Neural cell (in vitro differentiated cells): ENCODE measurements around the gene SAMD4A. TPM values are rescaled to one million over a fixed set of nuclear protein-coding genes. Genes with fewer than 3 reads are reported as not detected.

Experiments used
- H2AFZ ChIP-seq: fragments of 200-600, 300-800 bp; sonication (generic), shearing (Covaris generic); 2 replicates; pipeline ENCODE4 v1.6.0; 2014; ENCODE audit warnings: low read depth, mild to moderate bottlenecking, antibody characterized with exemption, low read length, moderate library complexity
- H3F3A ChIP-seq: fragments of 200-600 bp; shearing (Covaris generic); 2 replicates; pipeline ENCODE4 v1.6.1; 2016; ENCODE audit warnings: mild to moderate bottlenecking, moderate library complexity, mixed read lengths, antibody characterized with exemption, low read length; ENCODE audit not compliant: insufficient read depth, poor library complexity, severe bottlenecking
- H3K27ac ChIP-seq: fragments of 200-600, 300-800 bp; sonication (generic), shearing (Covaris generic); 2 replicates; pipeline ENCODE4 v1.5.1; 2014; ENCODE audit warnings: mild to moderate bottlenecking, low read length, moderate library complexity
- H3K27me3 ChIP-seq: fragments of 300-800, 200-600 bp; sonication (generic), shearing (Covaris generic); 2 replicates; pipeline ENCODE4 v1.6.0; 2014; ENCODE audit warnings: mild to moderate bottlenecking, low read depth, low read length, moderate library complexity; ENCODE audit not compliant: insufficient read depth
- H3K36me3 ChIP-seq: fragments of 300-800, 200-600 bp; sonication (generic), shearing (Covaris generic); 2 replicates; pipeline ENCODE4 v1.5.1; 2014; ENCODE audit warnings: mild to moderate bottlenecking, antibody characterized with exemption, low read length, moderate library complexity; ENCODE audit not compliant: insufficient read depth
- H3K4me2 ChIP-seq: fragments of 300-800, 200-600 bp; sonication (generic), shearing (Covaris generic); 2 replicates; pipeline ENCODE4 v1.6.0; 2014; ENCODE audit warnings: mild to moderate bottlenecking, low read length
- H3K4me3 ChIP-seq: fragments of 300-800, 200-600 bp; sonication (generic), shearing (Covaris generic); 2 replicates; pipeline ENCODE4 v1.5.1; 2014; ENCODE audit warnings: mild to moderate bottlenecking, low read length, moderate library complexity
- H3K79me2 ChIP-seq: fragments of 200-600 bp; shearing (Covaris generic); replicated peaks from 2 replicates; pipeline ENCODE4 v1.6.0; 2014; ENCODE audit warnings: mild to moderate bottlenecking, low read length, moderate library complexity; ENCODE audit not compliant: insufficient read depth
- H3K9ac ChIP-seq: fragments of 300-800, 200-600 bp; sonication (generic), shearing (Covaris generic); 2 replicates; pipeline ENCODE4 v1.6.1; 2016; ENCODE audit warnings: mild to moderate bottlenecking, low read length, mixed read lengths
- H3K9me2 ChIP-seq: fragments of 200-600 bp; shearing (Covaris generic); 2 replicates; pipeline ENCODE4 v1.6.1; 2016; ENCODE audit warnings: mild to moderate bottlenecking, low read length, mixed read lengths; ENCODE audit not compliant: insufficient read depth
- H3K9me3 ChIP-seq: fragments of 200-600, 300-800 bp; sonication (generic), shearing (Covaris generic); 2 replicates; pipeline ENCODE4 v1.6.1; 2016; ENCODE audit warnings: mild to moderate bottlenecking, mixed run types, low read length, moderate library complexity, mixed read lengths
- H4K20me1 ChIP-seq: fragments of 200-600 bp; shearing (Covaris generic); 2 replicates; pipeline ENCODE4 v1.6.1; 2016; ENCODE audit warnings: mild to moderate bottlenecking, mixed run types; ENCODE audit not compliant: insufficient read depth
- CTCF ChIP-seq: fragments of 450-650 bp; IDR thresholded peaks from 2 replicates; pipeline ENCODE4 v1.5.1; 2014; ENCODE audit warnings: antibody characterized with exemption, mild to moderate bottlenecking, moderate library complexity; ENCODE audit not compliant: poor library complexity, severe bottlenecking
- EP300 ChIP-seq: fragments of 450-650 bp; conservative IDR thresholded peaks from 2 replicates; pipeline ENCODE4 v1.6.1; 2014; ENCODE audit warnings: antibody characterized with exemption, mild to moderate bottlenecking, moderate library complexity; ENCODE audit not compliant: poor library complexity, severe bottlenecking
- EZH2 ChIP-seq: fragments of 200-600, 300-800 bp; shearing (Covaris generic), sonication (generic); IDR thresholded peaks from 2 replicates; pipeline ENCODE4 v1.6.1; 2014; ENCODE audit warnings: antibody characterized with exemption, low read length, borderline replicate concordance, mild to moderate bottlenecking; ENCODE audit not compliant: insufficient read depth, poor library complexity, severe bottlenecking
- MXI1 ChIP-seq: fragments of 450-650 bp; conservative IDR thresholded peaks from 2 replicates; pipeline ENCODE4 v1.6.1; 2014; ENCODE audit warnings: antibody characterized with exemption, mild to moderate bottlenecking; ENCODE audit not compliant: poor library complexity, severe bottlenecking
- POLR2AphosphoS5 ChIP-seq: IDR thresholded peaks from 2 replicates; pipeline ENCODE4 v1.6.1; 2012
- RAD21 ChIP-seq: fragments of 450-650 bp; conservative IDR thresholded peaks from 2 replicates; pipeline ENCODE4 v1.6.1; 2014; ENCODE audit warnings: antibody characterized with exemption, mild to moderate bottlenecking, moderate library complexity
- SMC3 ChIP-seq: fragments of 450-650 bp; conservative IDR thresholded peaks from 2 replicates; pipeline ENCODE4 v1.6.1; 2014; ENCODE audit warnings: antibody characterized with exemption, mild to moderate bottlenecking, moderate library complexity; ENCODE audit not compliant: poor library complexity
- TAF1 ChIP-seq: IDR thresholded peaks from 2 replicates; pipeline ENCODE4 v1.6.1; 2012; ENCODE audit warnings: low read depth
- polyA plus RNA-seq: library from polyadenylated mRNA; depleted of rRNA; stranded (reverse); fragments of >200 nt; gene quantifications from 2 replicates; pipeline ENCODE4 v1.2.3, GENCODE V29; 2014
- TF ChIP-seq, protein P1 (sequence below): IDR thresholded peaks from 2 replicates; pipeline ENCODE4 v1.6.1; 2012; ENCODE audit warnings: borderline replicate concordance

Gene SAMD4A
- polyA plus RNA-seq, 1 donor from 2014 or later: 1.0 TPM

GRCh38 chr14:54788701-54789100 is 221.8 kb downstream of the SAMD4A start:
- Histone ChIP-seq H3K79me2 (no peaks in the 10 kb centered on the region), H2AFZ (no peak overlapping the region), H3K9ac (no peak overlapping the region), H3K9me3 (no peaks in the 10 kb centered on the region), H3K27ac (no peak overlapping the region), H3K4me2 (no peak overlapping the region), H3K36me3 (no peaks in the 10 kb centered on the region), H3F3A (no peaks in the 10 kb centered on the region), H3K4me3 (no peak overlapping the region), H3K9me2 (no peaks in the 10 kb centered on the region), H3K27me3 (no peaks in the 10 kb centered on the region), H4K20me1 (no peaks in the 10 kb centered on the region)
- no peak for TF ChIP-seq MXI1
- no peak for TF ChIP-seq EZH2
- no peak for TF ChIP-seq TAF1
- TF ChIP-seq, protein P1, sequence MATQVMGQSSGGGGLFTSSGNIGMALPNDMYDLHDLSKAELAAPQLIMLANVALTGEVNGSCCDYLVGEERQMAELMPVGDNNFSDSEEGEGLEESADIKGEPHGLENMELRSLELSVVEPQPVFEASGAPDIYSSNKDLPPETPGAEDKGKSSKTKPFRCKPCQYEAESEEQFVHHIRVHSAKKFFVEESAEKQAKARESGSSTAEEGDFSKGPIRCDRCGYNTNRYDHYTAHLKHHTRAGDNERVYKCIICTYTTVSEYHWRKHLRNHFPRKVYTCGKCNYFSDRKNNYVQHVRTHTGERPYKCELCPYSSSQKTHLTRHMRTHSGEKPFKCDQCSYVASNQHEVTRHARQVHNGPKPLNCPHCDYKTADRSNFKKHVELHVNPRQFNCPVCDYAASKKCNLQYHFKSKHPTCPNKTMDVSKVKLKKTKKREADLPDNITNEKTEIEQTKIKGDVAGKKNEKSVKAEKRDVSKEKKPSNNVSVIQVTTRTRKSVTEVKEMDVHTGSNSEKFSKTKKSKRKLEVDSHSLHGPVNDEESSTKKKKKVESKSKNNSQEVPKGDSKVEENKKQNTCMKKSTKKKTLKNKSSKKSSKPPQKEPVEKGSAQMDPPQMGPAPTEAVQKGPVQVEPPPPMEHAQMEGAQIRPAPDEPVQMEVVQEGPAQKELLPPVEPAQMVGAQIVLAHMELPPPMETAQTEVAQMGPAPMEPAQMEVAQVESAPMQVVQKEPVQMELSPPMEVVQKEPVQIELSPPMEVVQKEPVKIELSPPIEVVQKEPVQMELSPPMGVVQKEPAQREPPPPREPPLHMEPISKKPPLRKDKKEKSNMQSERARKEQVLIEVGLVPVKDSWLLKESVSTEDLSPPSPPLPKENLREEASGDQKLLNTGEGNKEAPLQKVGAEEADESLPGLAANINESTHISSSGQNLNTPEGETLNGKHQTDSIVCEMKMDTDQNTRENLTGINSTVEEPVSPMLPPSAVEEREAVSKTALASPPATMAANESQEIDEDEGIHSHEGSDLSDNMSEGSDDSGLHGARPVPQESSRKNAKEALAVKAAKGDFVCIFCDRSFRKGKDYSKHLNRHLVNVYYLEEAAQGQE: no peak
- no peak for TF ChIP-seq POLR2AphosphoS5
- no peak for TF ChIP-seq EP300
- TF ChIP-seq CTCF: no peak
- no peak for TF ChIP-seq RAD21
- no peak for TF ChIP-seq SMC3

- H3K27me3 ChIP-seq: no peaks in the 10 kb centered on the region
- H3K9ac ChIP-seq: no peak overlapping the region
- no peaks in the 10 kb centered on the region for H3K9me2 ChIP-seq
- no peak for TF ChIP-seq EP300
- no peak for TF ChIP-seq MXI1
- no peak for TF ChIP-seq SMC3
- no peak for TF ChIP-seq TAF1
- no peak for TF ChIP-seq EZH2
- TF ChIP-seq, protein P1: no peak
- no peak for TF ChIP-seq RAD21
- TF ChIP-seq POLR2AphosphoS5: no peak
- no peak for TF ChIP-seq CTCF
- no peaks in the 10 kb centered on the region for H3K36me3 ChIP-seq
- H3K4me3 ChIP-seq: no peak overlapping the region
- no peaks in the 10 kb centered on the region for H3K9me3 ChIP-seq
- H4K20me1 ChIP-seq: no peaks in the 10 kb centered on the region
- H2AFZ ChIP-seq: no peak overlapping the region
- H3F3A ChIP-seq: no peaks in the 10 kb centered on the region
- H3K4me2 ChIP-seq: no peak overlapping the region
- H3K27ac ChIP-seq: no peak overlapping the region
- H3K79me2 ChIP-seq: no peaks in the 10 kb centered on the region
Observed at GRCh38 chr14:54789166-54789565, 222.2 kb downstream of the SAMD4A start.
